ENCODE results near the gene MTMR2. TPM values are rescaled to one million over a fixed set of nuclear protein-coding genes. Genes with fewer than 3 reads are reported as not detected.

The MTMR2 gene
- total and polyA plus RNA-seq, 2 experiments from 2014 or later, result 22.9 to 36.6 TPM

DNA sequence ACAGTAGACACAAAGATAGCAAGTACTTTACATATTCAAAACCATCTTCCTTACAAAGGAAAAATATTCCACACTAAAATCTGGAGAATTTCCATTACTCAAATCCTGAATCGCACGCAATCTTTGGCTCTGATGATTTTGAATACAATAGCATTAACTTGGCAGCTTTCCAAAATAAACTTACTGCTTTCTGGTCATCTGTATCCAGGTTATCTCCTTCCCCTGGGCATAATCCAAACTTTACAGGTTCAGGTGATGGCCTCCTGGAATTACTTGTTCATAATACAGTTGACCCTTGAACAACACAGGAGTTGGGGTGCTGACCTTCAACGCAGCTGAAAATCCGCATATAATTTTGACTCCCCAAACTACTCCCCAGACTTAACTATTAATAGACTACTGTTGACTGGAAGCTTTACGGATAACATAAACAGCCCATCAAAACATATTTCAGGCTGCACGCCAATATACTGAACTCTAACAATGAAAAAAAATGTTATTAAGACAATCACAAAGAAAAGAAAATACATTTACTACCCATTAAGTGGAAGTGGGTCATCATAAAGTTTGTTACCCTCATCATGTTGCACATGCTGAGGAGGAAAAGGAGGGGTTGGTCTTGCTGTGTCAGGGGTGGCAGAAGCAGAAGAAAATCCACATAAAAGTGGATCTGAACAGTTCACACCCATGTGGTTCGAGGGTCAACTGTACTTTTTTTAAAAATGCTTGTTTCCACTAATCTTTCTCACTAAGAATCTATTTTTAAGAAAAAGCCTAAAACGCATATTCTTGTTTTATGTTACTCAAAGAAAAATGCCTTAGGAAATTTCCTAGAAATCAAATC, 6.5 kb downstream of the MTMR2 start:
- Histone ChIP-seq H3K79me2 (peaks cover 87% of the 10 kb centered on the region), H3K27me3 (no peaks in the 10 kb centered on the region), H2AFZ (no peak overlapping the region), H3K9me3 (ENCODE audit: low read depth) (no peaks in the 10 kb centered on the region), H3K4me1 (ENCODE audit: insufficient read depth) (no peaks in the 10 kb centered on the region), H3K4me2 (no peak overlapping the region), H3K4me3 (no peak overlapping the region), H4K20me1 (ENCODE audit: insufficient read depth, poor library complexity, severe bottlenecking) (no peaks in the 10 kb centered on the region), H3K9me2 (replicated peaks; ENCODE audit: insufficient read depth) (no peaks in the 10 kb centered on the region), H3K27ac (no peak overlapping the region), H3K36me3 (replicated peaks; ENCODE audit: insufficient read depth, low read depth) (no peaks in the 10 kb centered on the region)
- peak; percentile 39 for DNase-seq (ENCODE audit: low spot score)
- 67% methylated on average over 8 of the region's 8 CpGs for WGBS (ENCODE audit: low lambda C conversion rate, missing lambda C conversion rate)
- TF ChIP-seq EZH2phosphoT487 (IDR thresholded peaks at IDR 0.05; ENCODE audit: low read depth, severe bottlenecking, unreplicated experiment) (no peak), EZH2 (IDR thresholded peaks at IDR 0.05; ENCODE audit: borderline replicate concordance) (no peak)
- TF ChIP-seq, protein P1, sequence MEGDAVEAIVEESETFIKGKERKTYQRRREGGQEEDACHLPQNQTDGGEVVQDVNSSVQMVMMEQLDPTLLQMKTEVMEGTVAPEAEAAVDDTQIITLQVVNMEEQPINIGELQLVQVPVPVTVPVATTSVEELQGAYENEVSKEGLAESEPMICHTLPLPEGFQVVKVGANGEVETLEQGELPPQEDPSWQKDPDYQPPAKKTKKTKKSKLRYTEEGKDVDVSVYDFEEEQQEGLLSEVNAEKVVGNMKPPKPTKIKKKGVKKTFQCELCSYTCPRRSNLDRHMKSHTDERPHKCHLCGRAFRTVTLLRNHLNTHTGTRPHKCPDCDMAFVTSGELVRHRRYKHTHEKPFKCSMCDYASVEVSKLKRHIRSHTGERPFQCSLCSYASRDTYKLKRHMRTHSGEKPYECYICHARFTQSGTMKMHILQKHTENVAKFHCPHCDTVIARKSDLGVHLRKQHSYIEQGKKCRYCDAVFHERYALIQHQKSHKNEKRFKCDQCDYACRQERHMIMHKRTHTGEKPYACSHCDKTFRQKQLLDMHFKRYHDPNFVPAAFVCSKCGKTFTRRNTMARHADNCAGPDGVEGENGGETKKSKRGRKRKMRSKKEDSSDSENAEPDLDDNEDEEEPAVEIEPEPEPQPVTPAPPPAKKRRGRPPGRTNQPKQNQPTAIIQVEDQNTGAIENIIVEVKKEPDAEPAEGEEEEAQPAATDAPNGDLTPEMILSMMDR (IDR thresholded peaks at IDR 0.05; ENCODE audit: poor library complexity), result no peak

- H3K27ac ChIP-seq, result no peak overlapping the region
- no peaks in the 10 kb centered on the region for H3K9me3 ChIP-seq (ENCODE audit: low read depth)
- no peaks in the 10 kb centered on the region for H3K9me2 ChIP-seq (replicated peaks; ENCODE audit: insufficient read depth)
- H2AFZ ChIP-seq, result no peak overlapping the region
- H3K4me1 ChIP-seq (ENCODE audit: insufficient read depth), result no peaks in the 10 kb centered on the region
- no peaks in the 10 kb centered on the region for H3K27me3 ChIP-seq
- TF ChIP-seq EZH2 (IDR thresholded peaks at IDR 0.05; ENCODE audit: borderline replicate concordance) (no peak), EZH2phosphoT487 (IDR thresholded peaks at IDR 0.05; ENCODE audit: low read depth, severe bottlenecking, unreplicated experiment) (no peak)
- TF ChIP-seq, protein P1 (IDR thresholded peaks at IDR 0.05; ENCODE audit: poor library complexity), result no peak
- WGBS (ENCODE audit: low lambda C conversion rate, missing lambda C conversion rate), result 98% methylated on average over 2 of the region's 2 CpGs
- H3K4me3 ChIP-seq, result no peak overlapping the region
- H4K20me1 ChIP-seq (ENCODE audit: insufficient read depth, poor library complexity, severe bottlenecking), result no peaks in the 10 kb centered on the region
- DNase-seq (ENCODE audit: low spot score), result no peak
- no peaks in the 10 kb centered on the region for H3K36me3 ChIP-seq (replicated peaks; ENCODE audit: insufficient read depth, low read depth)
- H3K79me2 ChIP-seq, result peaks cover 86% of the 10 kb centered on the region
- H3K4me2 ChIP-seq, result no peak overlapping the region
These were observed 7.9 kb downstream of the MTMR2 start for GRCh38 chr11:95916049-95916448.

DNA sequence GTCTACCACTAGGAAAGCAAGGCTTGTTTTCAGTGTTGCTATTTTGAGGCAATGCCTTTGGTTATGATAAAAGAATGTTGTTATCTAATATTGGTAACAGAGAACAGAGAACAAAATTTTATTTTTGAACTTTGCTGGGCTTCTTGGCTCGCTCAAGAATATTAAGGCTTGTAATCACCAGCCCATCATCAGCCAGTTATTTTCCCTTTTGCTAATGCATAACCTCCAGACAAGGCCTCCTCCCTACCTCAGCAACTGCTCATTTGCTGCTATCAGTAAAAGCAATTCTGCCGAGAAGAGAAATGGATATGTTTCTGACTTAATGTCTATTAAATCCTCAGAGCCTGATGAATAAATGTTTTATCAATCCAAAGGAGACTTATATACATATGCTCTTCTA, 8.9 kb downstream of the MTMR2 start:
- Histone ChIP-seq H3K9me2 (replicated peaks; ENCODE audit: insufficient read depth) (no peaks in the 10 kb centered on the region), H3K36me3 (replicated peaks; ENCODE audit: insufficient read depth, low read depth) (no peaks in the 10 kb centered on the region), H3K4me2 (no peak overlapping the region), H2AFZ (no peak overlapping the region), H3K9me3 (ENCODE audit: low read depth) (no peaks in the 10 kb centered on the region), H3K4me1 (ENCODE audit: insufficient read depth) (no peaks in the 10 kb centered on the region), H3K4me3 (no peak overlapping the region), H3K79me2 (peaks cover 86% of the 10 kb centered on the region), H4K20me1 (ENCODE audit: insufficient read depth, poor library complexity, severe bottlenecking) (no peaks in the 10 kb centered on the region), H3K27me3 (no peaks in the 10 kb centered on the region), H3K27ac (no peak overlapping the region)
- DNase-seq (ENCODE audit: low spot score), result no peak
- 77% methylated on average over 2 of the region's 2 CpGs for WGBS (ENCODE audit: low lambda C conversion rate, missing lambda C conversion rate)
- TF ChIP-seq EZH2phosphoT487 (IDR thresholded peaks at IDR 0.05; ENCODE audit: low read depth, severe bottlenecking, unreplicated experiment) (no peak), EZH2 (IDR thresholded peaks at IDR 0.05; ENCODE audit: borderline replicate concordance) (no peak)
- TF ChIP-seq, protein P1 (IDR thresholded peaks at IDR 0.05; ENCODE audit: poor library complexity), result no peak

All from hepatocyte (in vitro differentiated cells).